Effector CD4-positive, alpha-beta T cell (primary cell): Measurements from ENCODE around the gene RNF152.
A peak's percentile ranks its signal among the peaks of the same experiment; 100 is the strongest.

Experiments
- DNase-seq: peaks from one replicate; pipeline ENCODE4 v3.0.0-alpha.2; 2020

RNF152 gene

DNA sequence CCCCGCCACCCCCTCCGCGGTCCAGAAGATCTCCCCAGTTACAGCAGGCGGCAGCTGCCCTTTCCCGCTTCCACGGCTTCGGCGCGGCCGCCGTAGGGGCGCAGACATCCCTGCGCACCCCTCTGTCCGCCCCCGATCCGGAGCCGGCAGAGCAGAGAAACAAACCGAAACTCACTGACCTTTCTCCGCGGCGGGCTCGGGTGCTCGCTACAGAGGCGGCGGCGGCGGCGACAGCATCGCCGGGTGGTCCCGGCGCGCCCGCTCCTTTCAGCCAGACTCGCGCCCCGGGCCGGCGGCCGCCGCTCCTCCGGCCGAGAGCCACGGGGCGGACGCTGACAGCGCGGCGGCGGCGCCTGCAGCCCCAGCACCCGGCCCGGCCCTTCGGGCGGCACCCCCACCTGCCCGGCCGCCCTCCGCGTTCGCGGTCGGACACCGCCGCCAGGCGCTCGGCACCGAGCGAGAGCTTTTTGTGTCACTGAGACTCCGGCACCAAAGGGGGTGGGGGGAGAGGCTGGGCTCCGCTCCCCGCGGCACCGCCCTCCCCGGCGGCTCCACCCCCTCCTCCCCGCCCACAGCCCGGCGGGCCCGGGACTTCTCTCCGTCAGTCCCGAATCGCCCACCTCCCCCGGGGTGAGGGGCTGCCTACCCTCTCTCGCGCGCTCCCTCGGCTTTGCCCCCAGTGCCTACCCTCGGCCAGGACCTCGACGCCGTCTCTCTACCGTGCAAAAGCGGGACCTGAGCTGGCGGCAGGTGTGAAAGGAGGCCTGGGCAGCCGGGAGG, 1.4 kb upstream of the RNF152 start:
- DNase-seq = peak; percentile 46

DNA sequence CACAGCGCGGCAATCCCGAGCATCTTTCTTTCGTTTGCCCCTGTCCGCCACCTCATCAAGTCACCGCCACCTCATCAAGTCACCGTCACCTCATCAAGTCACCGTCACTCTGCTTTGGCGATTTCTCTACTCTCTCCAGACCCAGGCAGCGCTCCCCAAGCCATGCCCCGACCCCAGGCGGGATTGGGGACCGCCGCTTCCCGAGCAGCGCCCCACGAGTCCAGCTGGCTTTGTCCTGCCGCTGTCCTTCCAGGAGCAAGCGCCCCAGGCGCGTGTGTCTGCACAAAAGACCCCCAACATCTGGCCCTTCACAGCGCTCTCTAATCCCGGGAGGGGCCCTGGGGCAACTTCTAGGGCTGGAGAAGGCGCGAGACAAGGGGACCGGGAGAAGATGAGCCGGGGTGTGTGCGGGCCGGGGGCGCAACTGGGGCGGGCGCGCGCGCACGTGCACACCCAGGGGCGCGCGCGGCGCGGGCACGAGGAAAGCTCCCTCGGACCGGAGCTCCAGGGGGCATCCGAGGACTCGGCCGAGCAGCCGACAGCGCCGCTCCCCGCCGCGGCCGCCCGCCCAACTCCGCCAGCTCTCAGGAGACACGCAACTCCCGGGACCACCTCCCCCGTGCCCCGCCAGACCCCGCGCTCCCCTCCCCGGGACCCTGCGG, 633 bp upstream of the RNF152 start:
- DNase-seq = no peak

DNA sequence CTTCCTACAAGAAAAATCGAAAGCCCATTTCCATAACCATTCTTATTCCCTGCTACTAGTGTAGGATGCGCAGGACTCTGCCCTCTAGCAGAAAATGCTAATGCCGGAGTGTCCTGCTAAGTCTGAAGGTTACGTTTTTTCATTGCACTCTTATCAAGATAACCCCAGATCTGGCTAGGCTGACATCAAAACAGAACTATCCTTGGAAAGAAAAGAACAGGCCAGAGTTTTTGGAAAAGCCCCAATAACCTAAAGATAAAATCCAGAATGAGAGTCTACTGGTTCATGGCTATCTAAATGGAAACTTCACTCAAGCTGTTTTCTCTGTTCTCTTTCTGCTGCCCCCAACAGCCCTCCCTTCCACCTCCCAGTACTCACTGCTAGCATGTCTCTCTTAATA, 913 bp downstream of the RNF152 start:
- no peak for DNase-seq

GRCh38 chr18:61891271-61891670, 1.5 kb downstream of the RNF152 start:
- DNase-seq = no peak

GRCh38 chr18:61890344-61890743, 2.5 kb downstream of the RNF152 start:
- no peak for DNase-seq

DNA sequence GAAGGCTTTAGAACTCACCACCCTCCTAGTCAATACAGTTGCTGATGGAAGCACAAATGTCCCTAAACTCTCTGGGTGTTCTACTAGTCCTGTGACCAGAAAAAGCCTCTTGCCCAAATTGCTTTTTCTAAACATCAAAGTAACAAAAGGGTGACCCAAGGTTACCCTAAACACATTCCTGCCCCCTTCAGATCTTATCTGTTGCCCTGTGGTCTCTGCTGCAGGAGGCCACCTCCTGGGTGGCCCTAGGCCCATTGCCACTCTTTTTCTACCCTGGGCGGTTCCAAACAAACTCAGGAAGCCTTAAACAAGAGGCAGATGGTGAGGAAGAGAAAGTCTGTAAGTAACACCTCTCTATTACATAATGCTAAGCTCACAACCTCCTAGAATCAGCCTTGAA, 3.3 kb downstream of the RNF152 start:
- no peak for DNase-seq

DNA sequence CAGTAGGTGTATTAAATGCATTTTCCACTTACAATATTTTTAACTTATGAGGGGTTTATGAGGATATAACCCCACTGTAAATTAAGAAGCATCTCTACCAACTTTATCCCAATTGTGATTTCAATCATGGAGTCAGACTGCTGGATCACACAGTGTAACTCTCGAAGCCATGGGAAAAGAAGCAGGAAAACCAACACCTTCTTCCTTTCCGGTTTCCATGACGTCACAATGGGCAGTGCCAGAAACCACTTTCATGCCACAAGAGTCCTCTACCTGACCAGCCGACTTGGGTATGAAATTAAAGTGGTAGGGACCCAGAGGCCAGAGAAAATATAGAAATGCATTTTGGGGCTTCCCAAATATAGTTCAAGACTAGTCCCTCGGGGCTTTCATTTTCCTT, 4.2 kb downstream of the RNF152 start:
- no peak for DNase-seq

DNA sequence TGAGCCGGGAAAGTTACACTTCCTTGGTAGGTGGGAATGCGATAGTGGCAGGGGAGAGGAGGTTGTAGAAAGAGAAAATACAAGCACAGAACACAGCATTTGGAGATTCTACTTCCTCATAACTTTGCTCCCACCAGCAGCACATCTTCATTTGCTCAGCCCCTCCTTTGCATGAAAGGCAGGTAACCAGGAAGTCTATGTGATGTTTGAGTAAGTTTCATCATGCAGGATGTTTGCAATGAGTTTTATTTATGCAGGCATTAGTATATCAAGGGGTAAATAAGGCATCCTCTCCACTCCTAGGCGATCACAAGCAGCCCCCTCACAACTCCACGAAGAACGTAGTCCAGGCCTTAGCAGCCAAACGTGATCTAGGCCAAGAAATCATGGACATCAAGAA, 5.0 kb downstream of the RNF152 start:
- DNase-seq = no peak

- no peak for DNase-seq
Measured at GRCh38 chr18:61883547-61883946, 9.3 kb downstream of the RNF152 start.

DNA sequence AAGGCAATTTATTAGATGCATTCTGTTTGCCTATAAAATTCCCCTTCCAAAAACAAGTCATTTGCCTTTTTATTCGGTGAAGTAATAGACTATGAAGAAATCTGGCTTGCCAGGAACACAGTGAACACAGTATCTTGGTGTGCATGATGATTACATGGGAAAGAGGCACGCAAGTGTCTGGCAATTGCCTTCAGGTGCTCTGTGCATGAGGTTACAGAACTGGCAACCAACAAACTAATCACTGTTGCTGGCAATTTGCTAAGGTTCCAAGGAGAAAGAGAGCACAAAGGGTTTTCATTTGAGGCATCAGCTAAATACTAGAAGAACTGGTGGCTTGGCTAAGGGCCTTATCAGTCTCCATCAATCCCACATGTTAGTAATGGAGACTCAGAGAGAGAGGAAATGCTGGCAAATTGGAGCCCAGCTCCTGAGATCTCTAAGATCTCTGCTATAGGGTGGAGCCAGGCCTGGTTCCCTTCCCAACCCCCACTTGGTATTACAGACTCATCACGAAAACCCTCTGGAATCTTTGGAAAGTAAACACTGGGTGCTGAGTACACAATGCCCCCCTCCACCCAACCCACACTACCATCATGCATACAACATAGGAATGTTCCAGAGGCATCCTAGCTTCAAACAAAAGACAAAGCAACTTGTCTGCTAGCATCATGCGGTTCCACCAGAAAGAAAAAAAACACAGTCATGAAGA, 10.4 kb downstream of the RNF152 start:
- no peak for DNase-seq

DNA sequence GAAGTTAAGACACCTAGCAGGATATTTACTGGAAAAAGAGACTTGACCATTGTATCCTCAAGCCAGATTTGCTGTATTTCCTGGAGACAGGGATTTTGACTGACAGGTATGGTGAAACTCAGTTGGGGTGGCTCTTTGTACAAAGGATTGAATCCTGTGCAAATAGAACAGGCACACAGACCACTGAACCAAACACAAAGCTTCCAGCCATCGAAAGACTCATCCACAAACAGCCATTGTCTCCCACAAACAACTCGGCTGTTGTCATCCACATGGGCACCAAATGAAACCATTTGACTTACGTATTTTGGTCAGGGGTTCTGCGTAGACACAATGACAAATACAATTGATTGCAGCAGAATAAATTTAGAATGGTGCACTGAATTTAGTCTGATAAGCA, 15.9 kb downstream of the RNF152 start:
- no peak for DNase-seq

DNA sequence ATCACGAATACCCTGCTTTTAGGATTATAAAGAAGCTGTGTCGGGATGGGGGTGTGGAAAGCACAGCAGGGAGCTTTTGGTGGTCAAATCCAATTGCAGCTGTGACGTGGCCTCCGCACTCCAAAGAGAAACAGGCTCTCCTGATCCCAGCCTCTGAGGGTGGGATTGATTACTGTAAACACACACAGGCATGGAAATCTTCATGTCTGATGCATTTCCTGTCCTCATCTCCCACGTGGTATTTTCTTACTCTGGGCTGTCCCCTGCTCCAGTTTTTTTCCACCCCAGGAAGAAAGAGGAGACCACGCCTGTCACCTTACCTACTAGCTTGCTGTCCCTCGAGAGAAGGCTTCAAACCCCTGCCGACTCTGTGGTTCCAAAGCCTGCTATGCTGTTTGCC, 22.7 kb downstream of the RNF152 start:
- no peak for DNase-seq

- DNase-seq = no peak
Measured at GRCh38 chr18:61869636-61870035, 23.2 kb downstream of the RNF152 start.

- DNase-seq = no peak
Measured at GRCh38 chr18:61865466-61866175, 27.2 kb downstream of the RNF152 start.

DNA sequence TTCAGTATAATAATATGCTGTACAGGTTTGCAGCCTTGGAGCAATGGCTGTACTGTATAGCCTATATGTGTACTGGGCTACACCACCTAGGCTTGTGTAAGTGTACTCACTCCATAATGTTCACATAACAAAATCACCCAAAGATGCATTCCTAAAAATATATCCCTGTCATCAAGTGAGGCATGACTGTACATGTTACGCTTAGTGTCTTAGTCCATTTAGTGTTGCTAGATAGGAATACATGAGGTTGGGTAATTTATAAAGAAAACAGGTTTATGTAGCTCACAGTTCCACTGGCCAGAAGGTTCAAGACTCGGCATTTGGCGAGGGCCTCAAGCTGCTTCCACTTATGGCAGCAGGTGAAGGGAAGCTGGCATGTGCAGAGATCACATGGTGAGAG, 31.4 kb downstream of the RNF152 start:
- DNase-seq = no peak

GRCh38 chr18:61860302-61860701, 32.5 kb downstream of the RNF152 start:
- DNase-seq = no peak

- no peak for DNase-seq
Measured at GRCh38 chr18:61859113-61859512, 33.7 kb downstream of the RNF152 start.

GRCh38 chr18:61856678-61857077, 36.1 kb downstream of the RNF152 start:
- DNase-seq = no peak

DNA sequence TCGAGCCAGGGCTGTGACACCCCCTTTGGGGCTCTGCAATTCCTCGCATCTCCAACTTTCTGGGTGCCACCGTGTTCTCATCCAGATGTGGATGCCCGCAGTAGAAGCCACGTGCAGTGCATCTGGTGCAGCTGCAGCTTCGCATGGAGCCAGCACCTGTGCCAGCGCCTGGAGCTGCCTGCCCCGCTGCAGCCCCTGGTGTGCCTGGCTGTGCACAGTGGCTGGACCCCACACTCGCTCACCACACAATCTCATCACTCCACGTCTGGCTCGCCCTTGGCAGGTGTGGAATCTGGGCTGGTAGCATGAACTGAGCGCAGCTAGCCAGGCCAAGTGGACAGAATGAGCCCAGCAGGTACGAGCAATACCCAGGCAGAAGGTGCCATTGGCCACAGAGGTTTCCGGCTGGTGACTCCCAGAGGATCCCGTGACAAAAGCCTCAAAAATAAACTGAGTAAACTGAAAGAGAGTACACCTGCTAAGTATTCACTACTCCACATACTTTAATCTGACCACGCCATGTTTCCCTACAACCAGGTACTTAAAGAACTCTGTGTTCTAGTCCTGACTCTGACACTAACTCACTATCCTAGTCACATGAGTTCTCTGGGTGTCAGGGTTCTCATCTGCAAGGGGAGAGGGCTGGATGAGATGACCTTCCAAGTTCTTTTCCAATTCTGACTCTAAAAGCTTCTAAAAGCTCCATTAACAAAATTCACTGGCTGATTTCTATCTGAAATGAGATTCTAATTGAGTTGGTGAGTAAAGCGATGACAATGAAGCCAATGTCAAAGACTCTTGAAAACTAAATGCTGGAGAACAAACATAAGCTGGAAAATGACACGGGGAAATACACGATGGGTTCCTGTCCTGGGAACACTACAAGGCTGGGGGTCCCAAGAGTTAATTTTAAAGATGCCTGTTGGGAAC, 37.1 kb downstream of the RNF152 start:
- no peak for DNase-seq

DNA sequence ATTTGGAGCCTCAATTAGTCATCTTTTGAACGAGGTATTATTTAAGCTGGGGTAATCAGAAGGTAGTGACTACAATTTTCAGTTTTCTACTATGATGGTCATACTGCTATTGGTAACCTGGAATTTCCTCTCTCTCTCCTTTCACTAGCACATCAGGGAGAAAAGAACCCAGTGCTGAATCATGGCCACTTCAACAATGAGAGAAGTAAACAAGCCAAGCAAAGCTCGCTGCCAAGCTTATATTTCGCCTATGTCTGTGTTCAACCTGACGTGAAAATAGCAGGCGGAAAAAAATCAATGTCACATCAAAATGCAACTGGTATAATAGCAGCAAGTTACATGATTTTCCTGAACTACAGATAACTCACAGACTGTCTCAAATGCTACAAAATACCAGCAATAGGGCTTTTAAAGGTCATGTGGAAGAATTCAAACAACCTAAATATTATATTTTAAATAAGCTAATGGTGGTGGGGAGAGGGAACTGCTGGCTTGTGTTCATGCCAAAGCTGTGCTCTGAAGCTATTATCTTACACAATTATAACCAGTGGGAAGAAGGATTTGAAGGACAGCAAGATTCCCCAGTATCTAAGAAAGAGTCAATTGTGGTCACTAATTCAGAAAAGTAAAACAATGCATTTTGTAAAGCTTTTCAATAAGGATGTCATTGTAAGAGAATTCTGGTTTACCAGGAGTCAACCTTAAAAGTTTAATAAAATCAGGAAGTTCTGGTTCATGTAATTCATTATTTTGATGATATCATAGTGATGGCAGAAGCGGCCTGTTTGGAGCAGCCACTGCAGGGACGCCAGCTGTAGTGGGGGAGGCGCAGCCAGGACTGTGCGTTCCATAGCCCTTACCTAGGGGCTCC, 38.0 kb downstream of the RNF152 start:
- DNase-seq = no peak

DNA sequence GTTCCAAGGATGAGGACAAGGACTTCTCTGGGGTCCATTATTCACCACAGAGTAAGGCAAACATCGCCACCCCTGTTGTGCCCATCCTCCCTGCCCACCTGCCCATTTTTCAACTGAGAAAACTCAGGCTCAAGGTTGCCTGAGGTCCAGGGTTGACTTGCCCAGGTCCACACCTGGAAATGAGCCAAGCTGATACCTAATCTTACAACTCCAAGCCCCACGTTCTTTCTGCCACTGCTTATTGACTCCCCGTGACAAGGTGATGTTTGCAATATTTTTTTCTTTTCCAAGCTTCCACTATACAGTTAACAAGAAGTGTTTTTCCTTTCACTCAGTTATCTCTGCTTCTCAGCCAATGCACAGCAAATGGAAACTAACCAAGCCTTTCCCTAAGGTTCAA, 39.0 kb downstream of the RNF152 start:
- DNase-seq = no peak
